GM20000 (cell line): ENCODE measurements around the gene CCDC80.

Experiments
- DNase-seq: peaks from one replicate; pipeline ENCODE4 v3.0.0; 2012; ENCODE audit warnings: low spot score
- TF ChIP-seq, protein P1 (sequence below): IDR thresholded peaks from 2 replicates; pipeline ENCODE4 v1.5.1; 2012; ENCODE audit warnings: mild to moderate bottlenecking, control low read depth; ENCODE audit errors: extremely low read depth, missing control alignments

Gene CCDC80

DNA sequence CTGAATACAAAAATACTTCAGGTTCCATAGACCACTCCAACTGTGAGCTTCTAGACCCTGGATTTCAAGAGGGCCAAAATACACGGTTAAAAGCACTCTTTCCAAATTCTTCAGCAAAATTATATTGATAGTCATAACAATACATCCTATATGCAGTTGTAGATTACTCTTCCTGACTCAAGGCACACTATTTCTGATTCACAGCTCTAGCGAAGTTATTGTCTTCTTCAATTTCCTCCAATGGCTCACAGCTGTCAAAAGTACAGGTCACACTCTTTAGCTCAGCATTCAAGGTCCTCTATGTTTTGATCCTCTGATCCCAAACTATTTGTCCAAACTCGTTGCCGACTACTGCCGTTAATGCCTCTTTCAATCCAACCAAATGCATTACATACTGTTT, 13.5 kb upstream of the CCDC80 start:
- no peak for DNase-seq
- TF ChIP-seq, protein P1, sequence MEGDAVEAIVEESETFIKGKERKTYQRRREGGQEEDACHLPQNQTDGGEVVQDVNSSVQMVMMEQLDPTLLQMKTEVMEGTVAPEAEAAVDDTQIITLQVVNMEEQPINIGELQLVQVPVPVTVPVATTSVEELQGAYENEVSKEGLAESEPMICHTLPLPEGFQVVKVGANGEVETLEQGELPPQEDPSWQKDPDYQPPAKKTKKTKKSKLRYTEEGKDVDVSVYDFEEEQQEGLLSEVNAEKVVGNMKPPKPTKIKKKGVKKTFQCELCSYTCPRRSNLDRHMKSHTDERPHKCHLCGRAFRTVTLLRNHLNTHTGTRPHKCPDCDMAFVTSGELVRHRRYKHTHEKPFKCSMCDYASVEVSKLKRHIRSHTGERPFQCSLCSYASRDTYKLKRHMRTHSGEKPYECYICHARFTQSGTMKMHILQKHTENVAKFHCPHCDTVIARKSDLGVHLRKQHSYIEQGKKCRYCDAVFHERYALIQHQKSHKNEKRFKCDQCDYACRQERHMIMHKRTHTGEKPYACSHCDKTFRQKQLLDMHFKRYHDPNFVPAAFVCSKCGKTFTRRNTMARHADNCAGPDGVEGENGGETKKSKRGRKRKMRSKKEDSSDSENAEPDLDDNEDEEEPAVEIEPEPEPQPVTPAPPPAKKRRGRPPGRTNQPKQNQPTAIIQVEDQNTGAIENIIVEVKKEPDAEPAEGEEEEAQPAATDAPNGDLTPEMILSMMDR = no peak

GRCh38 chr3:112653881-112654300, 12.9 kb upstream of the CCDC80 start:
- DNase-seq = no peak
- TF ChIP-seq, protein P1 = no peak

GRCh38 chr3:112653209-112653871, 12.4 kb upstream of the CCDC80 start:
- TF ChIP-seq, protein P1 = no peak
- DNase-seq = no peak

DNA sequence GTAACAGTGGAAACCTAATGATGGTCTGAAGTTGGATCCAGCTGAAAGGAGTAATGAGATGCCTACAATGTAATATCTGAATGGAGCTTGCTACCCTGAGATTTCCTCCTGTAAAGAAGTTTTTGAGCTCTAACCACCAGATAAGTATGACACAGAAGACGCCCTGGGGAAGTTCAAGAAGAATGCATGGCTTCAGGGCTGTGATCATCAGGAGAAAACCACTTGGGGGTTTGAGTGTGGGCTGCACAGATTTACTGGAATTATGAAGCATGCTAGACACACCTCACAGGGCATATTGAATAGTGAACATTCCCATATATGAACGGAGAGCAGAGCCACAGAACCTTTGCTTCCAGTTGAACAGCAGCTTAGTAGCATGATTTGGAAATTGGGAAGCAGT, 10.6 kb upstream of the CCDC80 start:
- TF ChIP-seq, protein P1 = no peak
- DNase-seq = no peak

- no peak for DNase-seq
- TF ChIP-seq, protein P1 = no peak
These were observed 10.1 kb upstream of the CCDC80 start for GRCh38 chr3:112651071-112651470.

- DNase-seq = no peak
- TF ChIP-seq, protein P1 = no peak
These were observed 9.5 kb upstream of the CCDC80 start for GRCh38 chr3:112650482-112650881.

DNA sequence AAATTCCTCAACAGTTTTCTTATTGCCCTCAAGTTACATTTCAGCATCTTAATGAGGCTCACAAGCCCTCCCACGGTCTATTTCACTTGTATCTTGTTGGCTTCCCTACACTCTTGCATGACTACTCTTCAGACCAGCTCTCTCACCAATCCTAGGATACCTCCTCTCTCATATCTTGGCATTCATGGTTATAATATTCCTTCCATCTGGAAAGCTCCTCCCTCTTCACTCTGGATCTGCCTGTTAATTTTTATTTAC, 8.5 kb upstream of the CCDC80 start:
- no peak for DNase-seq
- TF ChIP-seq, protein P1 = no peak
